K562 (cell line): ENCODE data around the gene PKHD1. TPM values are rescaled to one million over a fixed set of nuclear protein-coding genes. Genes with fewer than 3 reads are reported as not detected.

Experiments used
- ATAC-seq: fragments of 200-7000 bp; cut with Tn5 transposase; 3 replicates; pipeline ENCODE4 v1.9.1; 2020; ENCODE audit warnings: moderate library complexity
- BruUV-seq: library from RNA; stranded (reverse); fragments of 400-500 nt; replicated peaks from 2 replicates; lab custom pipeline; 2021; lab: Mats Ljungman, UMichigan
- CTCF ChIA-PET: fragments of 300-600 bp; formaldehyde crosslinking; extraction: SDS; loops from one replicate; lab custom pipeline; 2021; ENCODE audit warnings: low intra/inter-chr PET ratio; lab: Yijun Ruan, JAX
- POLR2A ChIA-PET: fragments of 300-600, 350-650 bp; sonication (Branson Sonifier 250); formaldehyde crosslinking; extraction: SDS; loops from one replicate; lab custom pipeline; 2021; ENCODE audit warnings: antibody characterized with exemption, inconsistent platforms; lab: Yijun Ruan, JAX
- DNase-seq, 4 experiments: peaks; one replicate each; pipeline versions ENCODE4 v3.0.0 to v3.0.0-alpha.2; 2011 to 2018; ENCODE audit warnings: low spot score in 3 of 4, mixed read lengths in 3 of 4; ENCODE audit errors: extremely low read depth in 1 of 4
- FAIRE-seq: peaks from 2 replicates; lab custom pipeline; 2011; peaks lifted over from hg19 to GRCh38; lab: Jason Lieb, UNC
- H2AFZ ChIP-seq: 2 replicates; pipeline ENCODE4 v1.6.0; 2011; ENCODE audit warnings: low read depth, low read length, control low read depth, inconsistent platforms
- H3K27ac ChIP-seq: fragments of 200-600 bp; 3 replicates; pipeline ENCODE4 v1.8.0; 2011; ENCODE audit warnings: low read depth, mild to moderate bottlenecking, control low read depth, inconsistent platforms, low read length, moderate library complexity, mixed read lengths; ENCODE audit errors: extremely low read depth
- H3K27me3 ChIP-seq, 2 experiments: fragments of 300-600 bp in 1 of 2; 2 replicates in 1 of 2; 3 replicates in 1 of 2; pipeline versions ENCODE4 v1.6.0 to v1.8.0; 2011; ENCODE audit warnings: inconsistent platforms in 2 of 2, low read length in 2 of 2, mild to moderate bottlenecking in 1 of 2, mixed read lengths in 1 of 2, moderate library complexity in 1 of 2; ENCODE audit not compliant: control insufficient read depth in 2 of 2, insufficient read depth in 2 of 2
- H3K36me3 ChIP-seq: fragments of 300-600 bp; 3 replicates; pipeline ENCODE4 v1.8.0; 2011; ENCODE audit warnings: mild to moderate bottlenecking, low read length, inconsistent platforms; ENCODE audit not compliant: control insufficient read depth, insufficient read depth
- H3K4me1 ChIP-seq, 2 experiments: fragments of 200-600 bp in 1 of 2; replicated peaks in 1 of 2; 2 replicates in 1 of 2; 3 replicates in 1 of 2; pipeline versions ENCODE4 v1.5.1 to v1.8.0; 2011; ENCODE audit warnings: inconsistent platforms in 2 of 2, low read length in 2 of 2, mild to moderate bottlenecking in 1 of 2, mixed read lengths in 1 of 2, moderate library complexity in 1 of 2; ENCODE audit not compliant: control insufficient read depth in 2 of 2, insufficient read depth in 2 of 2
- H3K4me2 ChIP-seq: 2 replicates; pipeline ENCODE4 v1.6.1; 2011; ENCODE audit warnings: low read length, control low read depth, inconsistent platforms, mixed read lengths; ENCODE audit not compliant: insufficient read depth
- H3K4me3 ChIP-seq: fragments of 200-600 bp; sonication (generic), shearing (Covaris generic); 2 replicates; pipeline ENCODE4 v1.5.1; 2016; ENCODE audit warnings: control low read depth, inconsistent platforms
- H3K79me2 ChIP-seq: fragments of 200-600 bp; 3 replicates; pipeline ENCODE4 v1.8.0; 2011; ENCODE audit warnings: low read length, inconsistent platforms; ENCODE audit not compliant: control insufficient read depth, insufficient read depth
- H3K9ac ChIP-seq, 2 experiments: 2 replicates each; pipeline versions ENCODE4 v1.6.0 to v1.6.1; 2011; ENCODE audit warnings: low read depth in 2 of 2, low read length in 2 of 2, control low read depth in 1 of 2, inconsistent platforms in 1 of 2, mild to moderate bottlenecking in 1 of 2, mixed read lengths in 1 of 2; ENCODE audit not compliant: insufficient read depth in 1 of 2
- H3K9me1 ChIP-seq: one replicate; pipeline ENCODE4 v1.6.0; 2011; ENCODE audit warnings: inconsistent platforms, mild to moderate bottlenecking, low read length, moderate library complexity; ENCODE audit not compliant: control insufficient read depth, insufficient read depth
- H3K9me3 ChIP-seq: replicated peaks from 2 replicates; pipeline ENCODE4 v1.5.1; 2011; ENCODE audit warnings: low read depth, low read length, inconsistent platforms; ENCODE audit not compliant: control insufficient read depth, insufficient read depth
- H4K20me1 ChIP-seq: replicated peaks from 2 replicates; pipeline ENCODE4 v1.6.1; 2011; ENCODE audit warnings: low read length, inconsistent platforms, mixed read lengths; ENCODE audit not compliant: control insufficient read depth, insufficient read depth
- CHD1 ChIP-seq: fragments of 200-600 bp; sonication (generic); IDR thresholded peaks from one replicate; pipeline ENCODE4 v1.6.1; 2012; ENCODE audit warnings: mild to moderate bottlenecking, moderate library complexity, low read length, inconsistent platforms
- DMBX1 ChIP-seq: fragments of 250-450 bp; sonication (Bioruptor Pico); IDR thresholded peaks from 2 replicates; pipeline ENCODE4 v1.8.0; 2022; ENCODE audit warnings: inconsistent platforms, mild to moderate bottlenecking, moderate library complexity, borderline replicate concordance
- EP300 ChIP-seq: IDR thresholded peaks from 2 replicates; pipeline ENCODE4 v1.6.1; 2012; ENCODE audit warnings: low read length, improper control_type of control experiment
- IRF2 ChIP-seq: sonication (generic); formaldehyde crosslinking; IDR thresholded peaks from 2 replicates; pipeline ENCODE4 v1.8.1; 2022; ENCODE audit warnings: mild to moderate bottlenecking, missing genetic modification reagents
- KHSRP ChIP-seq: fragments of 450-650 bp; IDR thresholded peaks from 2 replicates; pipeline ENCODE4 v1.6.1; 2017
- SRSF7 ChIP-seq: fragments of 200-400 bp; formaldehyde crosslinking; optimal IDR thresholded peaks from 2 replicates; pipeline ENCODE3; 2017; ENCODE audit warnings: mild to moderate bottlenecking, low read depth, low read length
- ZFP36 ChIP-seq: fragments of 150-350 bp; IDR thresholded peaks from 2 replicates; pipeline ENCODE4 v1.6.1; 2018; ENCODE audit warnings: low read length, low read depth; ENCODE audit not compliant: partially characterized antibody
- ZNF140 ChIP-seq: fragments of 250-450 bp; sonication (Bioruptor Pico); IDR thresholded peaks from 2 replicates; pipeline ENCODE4 v1.8.0; 2021; ENCODE audit warnings: moderate library complexity, mild to moderate bottlenecking, inconsistent platforms
- ZNF165 ChIP-seq: fragments of 250-450 bp; sonication (Bioruptor Pico); IDR thresholded peaks from 2 replicates; pipeline ENCODE4 v1.4.0; 2020; ENCODE audit warnings: borderline replicate concordance
- ZNF3 ChIP-seq: fragments of 250-450 bp; sonication (Bioruptor Pico); IDR thresholded peaks from 2 replicates; pipeline ENCODE4 v1.5.0; 2021; ENCODE audit warnings: mild to moderate bottlenecking, moderate library complexity
- ZNF354B ChIP-seq: fragments of 250-450 bp; sonication (Bioruptor Pico); IDR thresholded peaks from 2 replicates; pipeline ENCODE4 v1.4.0; 2020
- WGBS: fragments of 100-300 bp; shearing (Covaris generic); methylation state at CpG from one replicate; pipeline ENCODE4 v1.1.6; 2016; ENCODE audit warnings: low coverage, mixed read lengths; ENCODE audit not compliant: insufficient coverage; ENCODE audit errors: missing lambda C conversion rate; 5-methylcytosine and 5-hydroxymethylcytosine counted together
- in situ Hi-C: fragments of 300-500 bp; cut with MboI; formaldehyde crosslinking; loops from 4 replicates; pipeline ENCODE4 v1.15.0; 2018; ENCODE audit warnings: inconsistent platforms, mixed read lengths
- intact Hi-C: fragments of 100-400 bp; cut with micrococcal nuclease; formaldehyde crosslinking; loops from 2 replicates; pipeline ENCODE4 v1.14.2; 2022
- polyA plus RNA-seq, 8 experiments: library from polyadenylated mRNA; depleted of rRNA in 4 of 8; stranded (reverse) in 5 of 8; unstranded in 3 of 8; fragments of >200 nt; fragmentation: Nextera tagmentation in 2 of 8; fragmentation: Illumina TruSeq in 1 of 8; extraction: Ambion mirVana in 2 of 8; extraction: Trizol in 1 of 8; gene quantifications; 2 replicates each; pipeline versions ENCODE4 v1.2.1 to v1.2.3, GENCODE V29; 2011 to 2014; ENCODE audit warnings: inconsistent platforms in 1 of 8, missing spikeins in 1 of 8
- total RNA-seq, 7 experiments: library from RNA; depleted of rRNA in 6 of 7; stranded (reverse); fragments of >200 nt in 6 of 7; fragmentation: Illumina TruSeq in 2 of 7; extraction: Trizol in 2 of 7; gene quantifications; 2 replicates each; pipeline versions ENCODE4 v1.2.1 to v1.2.3, GENCODE V29; 2011 to 2021; ENCODE audit warnings: low replicate concordance in 1 of 7
- TF ChIP-seq, protein P1 (sequence below), 2 experiments: fragments of 200-800 bp in 1 of 2; sonication (Bioruptor generic) in 1 of 2; sonication (generic) in 1 of 2; formaldehyde crosslinking in 1 of 2; IDR thresholded peaks in 1 of 2; conservative IDR thresholded peaks in 1 of 2; 2 replicates each; pipeline versions ENCODE4 v1.5.0 to v1.6.1; 2016 to 2020; ENCODE audit warnings: missing compliant biosample characterization in 1 of 2, missing genetic modification characterization in 1 of 2, missing genetic modification reagents in 1 of 2

Gene PKHD1
- total and polyA plus RNA-seq, 9 of the 15 experiments (the other 6 are each of a cell fraction or from before 2014, with no cell fraction given) = 0.01 to 0.04 (median 0.01) TPM; not detected in 6

GRCh38 chr6:51648236-51648635, 439.2 kb downstream of the PKHD1 start:
- FAIRE-seq = no peak
- in situ Hi-C loops = no loop called here
- Histone ChIP-seq H3K9ac (no peak overlapping the region), H3K4me1 (no peaks in the 10 kb centered on the region), H3K4me2 (no peak overlapping the region), H3K4me3 (no peak overlapping the region), H4K20me1 (no peaks in the 10 kb centered on the region), H3K9me3 (no peaks in the 10 kb centered on the region), H3K9me1 (no peaks in the 10 kb centered on the region), H3K36me3 (no peaks in the 10 kb centered on the region), H3K79me2 (no peaks in the 10 kb centered on the region)
- DNase-seq = no peak
- BruUV-seq = no TSS peak
- no peak for ATAC-seq
- intact Hi-C loops = no loop called here
- TF ChIP-seq CHD1 = no peak
- no peak for TF ChIP-seq SRSF7
- TF ChIP-seq, all 486 proteins: peak for 0
- H3K27me3 ChIP-seq = no peaks in the 10 kb centered on the region
- H2AFZ ChIP-seq = no peak overlapping the region
- H3K27ac ChIP-seq = no peak overlapping the region
- ChIA-PET CTCF (no interaction called here), POLR2A (no interaction called here)

DNA sequence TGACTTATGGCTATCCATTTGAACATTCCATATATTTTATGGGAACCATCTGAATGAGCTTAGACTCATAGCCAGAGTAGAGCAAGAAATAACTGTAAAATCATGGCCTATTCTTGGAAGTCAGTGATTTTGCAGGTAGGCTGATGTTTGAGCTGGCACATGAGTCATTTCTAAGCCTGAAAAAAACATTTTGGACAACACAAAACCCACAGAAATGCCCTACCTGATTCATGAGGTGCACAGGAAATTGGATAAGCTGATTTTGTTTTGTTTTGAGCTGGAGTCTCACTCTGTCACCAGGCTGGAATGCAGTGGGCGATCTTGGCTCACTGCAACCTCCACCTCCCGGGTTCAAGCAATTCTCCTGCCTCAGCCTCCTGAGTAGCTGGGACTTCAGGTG, 443.0 kb downstream of the PKHD1 start:
- DNase-seq = no peak
- TF ChIP-seq DMBX1 (CRISPR knock-in tag) (no peak), ZNF165 (CRISPR knock-in tag) (no peak), ZNF140 (CRISPR knock-in tag) (no peak), EP300 (no peak), ZNF354B (CRISPR knock-in tag) (no peak), ZNF3 (CRISPR knock-in tag) (no peak), IRF2 (no peak), KHSRP (no peak), ZFP36 (no peak)
- TF ChIP-seq, protein P1, sequence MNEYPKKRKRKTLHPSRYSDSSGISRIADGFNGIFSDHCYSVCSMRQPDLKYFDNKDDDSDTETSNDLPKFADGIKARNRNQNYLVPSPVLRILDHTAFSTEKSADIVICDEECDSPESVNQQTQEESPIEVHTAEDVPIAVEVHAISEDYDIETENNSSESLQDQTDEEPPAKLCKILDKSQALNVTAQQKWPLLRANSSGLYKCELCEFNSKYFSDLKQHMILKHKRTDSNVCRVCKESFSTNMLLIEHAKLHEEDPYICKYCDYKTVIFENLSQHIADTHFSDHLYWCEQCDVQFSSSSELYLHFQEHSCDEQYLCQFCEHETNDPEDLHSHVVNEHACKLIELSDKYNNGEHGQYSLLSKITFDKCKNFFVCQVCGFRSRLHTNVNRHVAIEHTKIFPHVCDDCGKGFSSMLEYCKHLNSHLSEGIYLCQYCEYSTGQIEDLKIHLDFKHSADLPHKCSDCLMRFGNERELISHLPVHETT (CRISPR knock-in tag; conservative IDR thresholded peaks at IDR 0.05 in 1 of 2, IDR thresholded peaks at IDR 0.05 in 1 of 2) = no peak

More for the DNA sequence above, 443.0 kb downstream of the PKHD1 start:
- Histone ChIP-seq H4K20me1 (no peaks in the 10 kb centered on the region), H2AFZ (no peak overlapping the region), H3K4me1 (no peaks in the 10 kb centered on the region), H3K9ac (no peak overlapping the region), H3K4me3 (no peak overlapping the region), H3K36me3 (no peaks in the 10 kb centered on the region), H3K79me2 (no peaks in the 10 kb centered on the region), H3K4me2 (no peak overlapping the region), H3K9me3 (no peaks in the 10 kb centered on the region), H3K27ac (no peak overlapping the region), H3K27me3 (no peaks in the 10 kb centered on the region), H3K9me1 (no peaks in the 10 kb centered on the region)
- in situ Hi-C loops (no loop called here), intact Hi-C loops (no loop called here)
- FAIRE-seq (no peak), ATAC-seq (no peak)
- ChIA-PET POLR2A (no interaction called here), CTCF (no interaction called here)
- WGBS = 0% methylated on average over 2 of the region's 2 CpGs
- no TSS peak for BruUV-seq
